GM21423 (cell line): ENCODE data around the gene LRRC1.

Experiments used
- ATAC-seq: cut with Tn5 transposase; IDR thresholded peaks from one replicate; pipeline ENCODE4 v1.9.1; 2021; ENCODE audit warnings: mild to moderate bottlenecking, moderate library complexity; ENCODE audit not compliant: unreplicated experiment

LRRC1 gene

DNA sequence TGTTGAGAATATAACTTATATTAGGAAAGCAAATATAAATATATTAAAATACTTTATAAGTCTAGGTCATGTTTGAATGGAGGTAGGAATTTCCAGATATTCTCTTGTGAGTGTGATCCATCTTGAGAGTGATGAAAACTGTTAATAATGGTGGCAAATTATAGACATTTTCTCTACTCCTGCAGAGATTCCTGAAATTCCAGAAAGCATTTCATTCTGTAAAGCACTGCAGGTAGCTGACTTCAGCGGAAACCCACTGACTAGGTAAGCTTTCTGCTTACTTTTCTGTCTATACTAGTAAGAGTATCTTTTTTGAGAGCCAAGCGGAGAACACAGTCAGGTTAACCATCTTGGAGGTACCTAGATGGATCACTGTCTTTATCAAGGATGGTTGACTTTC, 84.0 kb downstream of the LRRC1 start:
- no peak for ATAC-seq

DNA sequence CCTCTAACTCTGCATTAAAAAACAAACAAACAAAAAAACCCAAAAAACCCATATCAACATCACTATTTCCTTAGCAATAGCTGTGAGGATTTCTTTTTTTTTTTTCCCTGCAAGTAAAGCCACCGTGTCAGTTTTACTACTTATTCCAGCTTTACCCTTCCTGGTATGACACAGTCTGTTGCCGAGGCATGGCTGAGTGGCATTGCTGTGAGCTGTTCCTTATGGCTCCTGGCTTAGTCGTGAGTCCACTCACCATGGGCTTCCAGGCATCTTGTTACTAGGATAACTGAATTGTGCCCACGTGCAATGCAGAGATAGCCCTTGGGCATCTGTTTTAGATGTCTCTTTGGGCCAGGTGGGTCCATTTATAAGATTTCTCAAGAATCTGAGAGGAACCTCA, 84.8 kb downstream of the LRRC1 start:
- ATAC-seq: no peak

DNA sequence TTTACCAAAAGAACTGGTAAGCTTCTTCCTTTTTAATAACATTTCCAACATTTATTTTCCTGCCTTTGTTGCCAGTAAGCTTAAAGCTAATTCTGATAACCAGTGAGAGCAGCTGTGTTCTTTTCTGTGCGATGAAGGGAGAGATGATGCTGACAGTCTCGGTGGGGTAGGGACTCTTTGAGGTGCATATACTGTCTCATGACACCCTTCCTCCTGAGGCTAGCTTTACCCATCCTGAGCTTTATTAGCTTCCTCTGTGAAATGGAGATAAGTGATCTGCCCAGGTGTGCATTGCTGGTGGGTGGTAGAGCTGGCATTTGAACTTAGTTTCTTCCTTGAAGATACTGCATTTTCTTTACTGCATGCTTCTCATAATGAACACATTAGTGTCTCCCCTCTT, 92.5 kb downstream of the LRRC1 start:
- no peak for ATAC-seq

DNA sequence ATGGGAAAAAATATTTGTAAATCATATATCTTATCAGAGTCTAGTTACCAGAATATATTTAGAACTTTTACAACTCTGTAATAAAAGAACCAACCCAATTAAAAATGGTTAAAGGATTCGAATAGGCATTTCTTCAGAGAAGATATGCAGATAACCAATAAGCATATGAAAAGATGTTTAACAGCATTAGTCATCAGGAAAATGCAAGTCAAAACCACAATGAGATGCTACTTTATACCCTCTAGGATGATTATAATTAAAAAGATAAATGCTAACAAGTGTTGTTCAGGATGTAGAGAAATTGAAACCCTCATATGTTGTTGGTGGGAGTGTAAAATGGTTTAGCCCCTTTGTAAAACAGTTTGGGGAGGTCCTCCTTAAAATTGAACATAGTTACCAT, 94.1 kb downstream of the LRRC1 start:
- ATAC-seq: no peak

DNA sequence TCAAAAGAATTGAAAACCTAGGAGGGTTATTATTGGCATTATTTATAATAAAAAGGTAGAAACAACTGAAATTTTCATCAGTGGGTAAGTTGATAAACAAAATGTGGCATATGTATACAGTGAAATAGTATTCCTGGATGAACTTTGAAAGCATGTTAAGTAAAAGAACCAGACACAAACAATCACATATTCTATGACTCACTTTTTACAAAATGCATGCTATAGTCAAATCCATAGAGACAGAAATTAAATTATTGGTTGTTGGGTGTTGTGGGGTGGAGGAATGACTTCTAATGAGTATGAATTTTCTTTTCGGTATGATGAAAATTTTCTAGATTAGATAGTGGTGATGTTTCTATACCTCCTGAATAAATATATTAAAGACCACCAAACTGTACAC, 94.6 kb downstream of the LRRC1 start:
- ATAC-seq: no peak

GRCh38 chr6:53892707-53893106, 97.9 kb downstream of the LRRC1 start:
- ATAC-seq: peak; percentile 68

DNA sequence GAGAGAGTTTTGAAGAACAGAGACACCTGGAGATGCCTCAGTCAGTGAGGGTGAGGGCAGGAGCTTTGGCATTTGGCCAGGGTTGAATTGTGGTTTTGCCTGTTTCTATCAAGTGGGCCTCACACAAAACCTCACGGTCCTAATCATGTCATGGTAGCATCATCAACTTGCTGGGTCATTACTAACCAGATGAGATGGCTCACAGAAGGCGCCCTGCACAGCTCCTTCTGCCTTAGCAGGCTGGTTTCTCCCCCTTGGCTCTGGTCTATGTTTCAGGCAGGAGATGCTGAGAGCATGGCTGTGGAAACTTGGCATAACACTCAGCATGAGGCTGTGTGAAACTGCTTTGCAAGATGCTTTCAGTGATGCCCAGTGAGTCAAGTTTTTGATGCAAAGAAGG, 99.3 kb downstream of the LRRC1 start:
- peak; percentile 82 for ATAC-seq

DNA sequence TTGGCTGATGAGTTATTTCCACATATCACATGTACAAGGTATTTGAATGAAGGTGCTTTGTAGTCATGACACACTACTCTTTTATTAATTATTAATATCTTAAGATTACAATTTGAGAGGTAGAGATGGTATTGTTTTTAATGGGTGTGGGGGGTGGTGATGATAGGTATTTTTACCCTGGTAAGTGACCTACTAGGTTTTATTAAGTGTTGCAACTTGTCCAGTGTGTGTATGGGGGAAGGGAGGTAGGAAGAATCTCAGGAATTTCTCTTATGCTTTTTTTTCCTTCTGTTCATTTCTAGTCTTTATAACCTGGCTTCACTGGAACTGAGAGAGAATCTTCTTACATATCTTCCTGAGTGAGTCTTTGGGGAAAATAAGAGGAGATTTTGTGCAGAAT, 101.4 kb downstream of the LRRC1 start:
- no peak for ATAC-seq

DNA sequence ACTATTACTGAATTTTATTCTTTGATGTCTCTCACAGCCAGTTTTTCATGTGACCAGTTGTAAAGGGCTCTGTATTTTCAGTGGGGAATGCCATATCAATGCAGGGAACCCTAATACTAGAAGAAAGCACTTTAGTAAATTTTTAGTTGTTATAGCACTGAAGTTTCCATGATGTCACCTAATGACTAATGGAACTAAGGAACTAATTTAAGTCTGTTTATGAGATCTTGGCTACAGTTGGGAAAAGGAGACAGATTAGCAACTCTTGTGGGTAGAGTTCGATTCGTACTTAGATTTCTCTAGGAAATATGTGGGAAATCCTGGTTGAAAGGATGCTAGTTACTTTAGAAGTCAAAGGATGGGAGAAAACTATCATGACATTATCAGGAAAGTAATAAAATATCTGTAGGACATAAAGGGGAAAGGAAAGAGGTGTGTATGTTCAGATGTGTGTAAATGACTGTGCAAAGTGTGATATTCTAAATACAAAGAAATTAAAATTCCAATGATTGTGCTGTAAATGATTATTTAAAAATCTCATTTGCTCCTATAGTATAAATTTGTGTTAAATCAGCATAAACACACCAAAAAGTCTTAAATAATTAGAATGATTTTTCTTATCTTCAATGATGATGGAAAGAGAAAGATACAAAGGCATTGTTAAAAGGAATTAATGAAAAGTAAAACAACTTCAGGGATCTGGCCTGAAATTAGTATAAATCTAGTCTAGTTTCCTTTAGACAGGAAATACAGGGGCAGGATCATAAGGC, 103.4 kb downstream of the LRRC1 start:
- no peak for ATAC-seq

DNA sequence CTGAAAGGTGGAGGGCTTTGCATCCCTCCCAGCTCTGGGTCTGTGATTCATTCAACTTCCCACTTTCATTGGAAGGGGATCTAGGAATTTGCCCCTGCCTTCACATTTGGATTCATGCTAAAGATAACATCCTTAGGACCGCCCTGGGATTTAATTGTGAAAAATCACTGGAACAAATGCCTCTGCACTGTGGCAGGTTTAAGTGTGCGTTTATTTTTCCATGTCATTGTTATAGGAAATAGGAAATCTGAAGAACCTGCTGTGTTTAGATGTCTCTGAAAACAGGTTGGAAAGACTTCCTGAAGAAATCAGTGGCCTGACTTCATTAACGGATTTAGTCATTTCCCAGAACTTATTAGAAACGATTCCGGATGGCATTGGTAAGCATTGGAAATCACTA, 104.7 kb downstream of the LRRC1 start:
- no peak for ATAC-seq

DNA sequence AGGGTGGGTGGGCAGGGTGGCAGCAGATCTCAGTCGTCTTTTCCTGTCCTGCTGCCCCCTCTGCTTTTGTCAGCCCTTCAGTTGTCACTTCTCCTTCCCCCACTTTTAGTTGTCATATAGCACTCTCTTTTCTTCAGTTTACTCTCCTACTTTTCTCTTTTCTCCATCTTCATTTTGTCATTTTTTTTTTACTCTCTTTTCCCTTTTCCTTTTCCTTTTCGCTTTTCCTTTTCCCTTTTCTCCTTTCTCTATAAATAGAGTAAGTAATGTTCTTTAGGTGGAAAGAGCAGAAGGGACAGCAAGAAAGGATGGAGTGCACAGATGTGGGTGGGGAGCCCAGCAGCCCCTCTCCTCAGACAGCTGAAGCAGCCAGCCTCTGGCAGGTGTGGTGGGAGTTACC, 108.6 kb downstream of the LRRC1 start:
- ATAC-seq: no peak

DNA sequence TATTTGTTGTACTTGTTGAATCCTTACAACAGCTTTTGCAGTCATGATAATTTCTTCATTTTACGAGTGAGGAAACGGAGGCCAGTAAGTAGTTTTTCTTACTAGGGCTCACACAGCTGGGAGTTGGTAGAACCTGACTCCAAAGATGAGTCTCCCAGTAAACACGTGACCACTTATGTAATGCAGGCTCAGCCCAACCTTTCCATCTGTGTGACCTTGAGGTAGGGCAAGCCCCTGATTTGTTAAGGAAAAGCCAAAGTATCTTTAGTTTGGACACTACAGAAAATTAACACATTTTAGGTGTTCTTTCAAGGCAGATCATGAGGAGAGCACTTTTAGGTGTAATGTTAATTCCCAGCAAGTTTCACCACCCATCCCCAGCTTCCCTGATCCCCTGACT, 111.3 kb downstream of the LRRC1 start:
- no peak for ATAC-seq

DNA sequence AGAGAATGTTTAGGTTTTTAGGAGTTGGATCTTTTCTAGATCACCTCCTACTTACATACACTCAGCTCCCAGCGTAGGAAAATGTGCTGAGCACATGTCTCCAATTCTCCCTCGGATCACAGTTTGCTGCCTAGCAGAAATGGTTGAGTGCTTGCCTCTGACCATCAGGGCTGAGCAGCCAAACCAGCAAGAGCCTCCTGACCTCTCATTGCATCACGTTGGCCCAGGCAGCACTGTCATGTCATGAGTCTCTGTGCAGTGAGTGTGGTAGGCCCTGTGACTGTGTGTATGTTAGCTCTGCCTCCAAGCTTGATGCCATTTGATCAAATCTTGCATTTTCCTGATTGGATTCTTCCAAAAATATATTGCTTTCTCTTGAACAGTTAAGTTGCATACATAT, 112.0 kb downstream of the LRRC1 start:
- ATAC-seq: no peak

DNA sequence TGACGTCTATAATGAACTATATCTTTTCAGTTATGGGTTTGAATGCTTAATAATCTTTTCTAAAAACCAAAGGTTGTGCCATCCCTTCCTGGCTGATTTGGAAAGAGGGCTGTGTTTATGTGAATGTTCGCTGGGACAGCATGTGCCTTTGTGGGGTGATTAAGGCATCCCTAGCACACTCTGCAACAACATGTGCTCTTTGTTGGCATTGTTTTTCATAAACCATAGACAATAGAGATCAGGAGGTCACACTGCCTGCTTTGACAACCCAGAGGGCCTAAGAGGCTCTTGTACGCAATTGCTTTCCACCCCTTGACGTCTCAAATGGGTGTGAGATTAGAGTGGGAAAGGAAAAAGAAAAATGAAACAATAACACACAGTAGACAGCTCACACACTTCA, 116.0 kb downstream of the LRRC1 start:
- no peak for ATAC-seq

DNA sequence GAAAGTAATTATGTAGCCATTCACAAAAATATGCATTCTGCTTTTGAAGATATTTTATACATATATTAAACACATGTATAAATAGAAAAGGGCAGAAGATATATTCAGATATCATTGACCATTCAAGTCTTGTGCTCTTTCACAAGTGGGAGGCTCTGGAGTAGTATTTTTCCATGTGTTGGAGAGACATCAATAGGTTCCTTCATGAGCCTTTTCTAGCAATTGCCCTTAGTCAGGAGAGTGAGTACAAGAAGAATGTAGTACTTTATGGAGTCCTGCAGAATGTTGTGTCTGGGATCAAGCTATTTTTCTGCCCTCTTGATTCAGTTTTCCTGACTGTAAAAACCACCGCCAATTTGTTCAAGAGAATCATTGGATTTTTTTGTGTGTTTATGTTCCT, 117.9 kb downstream of the LRRC1 start:
- ATAC-seq: no peak

GRCh38 chr6:53913286-53913685, 118.5 kb downstream of the LRRC1 start:
- no peak for ATAC-seq

DNA sequence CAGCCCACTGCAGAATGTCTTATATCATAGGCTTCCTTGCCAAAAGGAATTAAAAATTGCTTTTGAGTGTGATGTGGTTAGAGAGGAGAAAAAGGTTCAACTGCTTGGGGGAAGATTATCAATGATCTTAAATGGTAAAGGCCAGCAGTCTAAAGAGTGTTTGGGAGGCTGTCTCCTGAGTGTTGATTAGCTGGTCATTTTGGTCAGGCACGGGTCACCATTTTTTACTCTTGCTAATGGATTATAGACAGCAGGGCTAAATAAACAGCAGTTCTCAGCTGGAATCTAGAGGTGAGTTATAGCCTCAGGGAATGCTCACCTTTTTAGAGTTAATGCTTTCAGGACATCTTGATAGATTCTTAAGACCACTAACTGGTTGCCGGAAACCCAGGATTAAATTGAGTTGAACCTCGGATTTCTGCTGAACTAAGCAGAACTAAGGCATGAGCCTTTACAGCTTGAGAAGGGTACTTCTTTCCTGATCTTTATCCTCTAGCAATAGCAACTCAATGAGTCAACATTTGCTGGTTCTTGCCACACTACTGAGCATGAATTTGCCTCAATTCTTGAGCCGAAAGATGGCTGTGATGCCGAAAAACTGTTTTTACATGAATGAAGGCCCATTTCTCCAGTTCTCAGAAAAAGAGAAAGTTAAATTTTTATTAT, 120.4 kb downstream of the LRRC1 start:
- ATAC-seq: no peak

DNA sequence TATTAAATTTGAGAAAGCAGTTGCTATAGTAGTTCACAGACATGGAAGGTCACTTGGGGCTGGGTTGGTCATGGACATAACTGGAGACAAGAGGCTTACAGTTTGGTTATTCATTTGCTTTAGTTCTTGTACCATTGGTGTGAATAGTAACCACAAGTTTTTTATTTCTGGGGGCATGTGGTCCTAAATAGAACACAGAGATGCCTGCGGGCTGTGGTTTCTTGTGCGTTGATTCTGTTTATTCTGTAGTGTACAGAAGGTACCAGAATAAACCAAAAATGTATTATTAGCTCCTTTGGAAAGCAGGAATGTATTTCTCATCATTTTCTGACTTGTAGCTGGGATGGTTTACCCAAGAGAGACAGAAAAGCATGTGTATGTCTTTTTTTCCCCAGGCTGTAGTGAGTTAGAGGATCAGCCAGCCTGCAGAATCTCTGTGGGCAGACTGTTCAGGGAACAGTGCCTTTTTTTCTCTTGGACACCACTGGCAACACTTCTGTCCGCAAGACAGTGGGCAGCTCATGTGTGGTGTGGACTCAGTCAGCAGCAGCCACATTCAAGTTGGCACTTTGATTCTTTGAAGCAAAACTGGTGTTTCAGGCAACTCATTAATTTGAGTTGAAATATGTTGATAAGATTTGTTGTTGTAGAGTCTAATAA, 122.1 kb downstream of the LRRC1 start:
- peak; percentile 80 for ATAC-seq

GRCh38 chr6:53917464-53917842, 122.6 kb downstream of the LRRC1 start:
- ATAC-seq: peak; percentile 57

DNA sequence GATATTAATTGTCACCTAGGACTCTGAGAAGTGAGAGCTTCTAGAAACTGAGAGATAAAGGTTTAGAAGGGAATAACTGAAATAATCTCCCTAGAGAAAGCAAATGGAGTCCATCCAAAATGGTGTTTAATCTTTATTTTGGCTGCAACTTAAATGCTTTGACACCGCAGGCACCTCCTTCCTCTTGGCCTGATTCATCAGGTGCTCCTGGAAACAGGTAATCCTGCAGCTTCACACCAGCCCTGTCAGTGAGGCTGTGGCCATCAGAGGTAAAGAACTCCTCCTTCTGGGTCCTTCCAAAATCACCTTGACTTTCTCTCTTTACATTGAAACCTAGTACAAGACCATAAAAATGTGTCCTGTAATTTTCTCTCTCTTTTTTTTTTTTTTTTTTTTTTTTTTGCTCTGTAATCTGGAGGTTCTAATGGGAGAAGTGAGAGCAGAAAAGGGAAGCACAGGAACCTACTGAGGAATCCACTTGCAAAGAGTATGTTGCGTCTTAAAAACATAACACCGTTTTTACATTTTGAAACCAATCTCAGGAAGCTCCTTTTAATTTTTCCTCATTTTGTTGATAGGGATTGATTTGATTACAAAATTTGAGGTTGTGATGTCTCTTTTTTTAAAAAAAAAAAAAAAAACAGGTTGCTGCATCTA, 124.2 kb downstream of the LRRC1 start:
- ATAC-seq: no peak

DNA sequence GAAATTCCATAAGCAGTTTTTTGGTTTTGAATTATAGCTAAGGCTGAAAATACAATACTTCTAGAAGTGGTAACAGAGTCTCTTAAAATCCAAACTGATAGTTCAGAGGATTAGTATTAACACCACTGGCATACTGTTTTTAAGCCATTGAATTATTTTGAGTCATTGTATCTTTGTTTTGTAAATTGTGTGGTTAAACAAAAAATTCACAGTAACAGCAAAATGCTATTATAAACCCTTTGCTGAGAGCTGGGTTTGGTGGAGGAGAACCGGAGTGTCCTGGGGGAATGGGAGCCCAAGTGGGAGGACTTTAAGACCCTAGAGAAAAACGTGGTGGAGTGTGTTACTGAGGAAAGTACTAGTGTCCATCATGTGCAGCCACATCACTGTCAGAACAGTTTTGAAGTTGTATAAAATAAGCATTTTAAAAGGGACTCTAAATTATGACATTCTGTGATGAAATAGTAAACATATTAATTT, 125.1 kb downstream of the LRRC1 start:
- no peak for ATAC-seq

GRCh38 chr6:53920881-53921280, 126.1 kb downstream of the LRRC1 start:
- no peak for ATAC-seq
